IMR-90 (cell line): ENCODE results near the gene TENM3. TPM values are rescaled to one million over a fixed set of nuclear protein-coding genes. Genes with fewer than 3 reads are reported as not detected.

ENCODE experiments used
- ATAC-seq: fragments of 200-7000 bp; cut with Tn5 transposase; 2 replicates; pipeline ENCODE4 v1.9.1; 2020; ENCODE audit warnings: low read depth, mild to moderate bottlenecking, moderate library complexity
- BruUV-seq: library from RNA; stranded (reverse); fragments of 400-500 nt; replicated peaks from 2 replicates; lab custom pipeline; 2021; lab: Mats Ljungman, UMichigan
- CTCF ChIA-PET: fragments of 300-600 bp; formaldehyde crosslinking; extraction: SDS; loops from one replicate; lab custom pipeline; 2021; ENCODE audit warnings: antibody characterized with exemption; lab: Yijun Ruan, JAX
- POLR2A ChIA-PET: fragments of 300-600 bp; sonication (Branson Sonifier 250); formaldehyde crosslinking; loops from one replicate; lab custom pipeline; 2022; ENCODE audit warnings: antibody characterized with exemption; ENCODE audit not compliant: unreplicated experiment; lab: Charles Lee
- DNase-seq: peaks from one replicate; pipeline ENCODE4 v3.0.0; 2013
- H2AFZ ChIP-seq: replicated peaks from 2 replicates; pipeline ENCODE3; 2013; ENCODE audit warnings: low read length, mild to moderate bottlenecking; ENCODE audit not compliant: poor library complexity
- H2AK5ac ChIP-seq: 2 replicates; pipeline ENCODE4 v1.6.1; 2013; ENCODE audit warnings: low read depth, low read length, inconsistent platforms
- H2AK9ac ChIP-seq: replicated peaks from 2 replicates; pipeline ENCODE3; 2013; ENCODE audit warnings: mild to moderate bottlenecking, low read depth, low read length, moderate library complexity; ENCODE audit not compliant: poor library complexity
- H2BK120ac ChIP-seq: 2 replicates; pipeline ENCODE4 v1.6.1; 2013; ENCODE audit warnings: low read depth, low read length, inconsistent platforms
- H2BK15ac ChIP-seq: 3 replicates; pipeline ENCODE4 v1.6.1; 2013; ENCODE audit warnings: low read depth, low read length, inconsistent platforms
- H2BK20ac ChIP-seq: 2 replicates; pipeline ENCODE4 v1.6.1; 2013; ENCODE audit warnings: low read depth, mild to moderate bottlenecking, inconsistent platforms, low read length, moderate library complexity
- H2BK5ac ChIP-seq: 2 replicates; pipeline ENCODE4 v1.6.1; 2013; ENCODE audit warnings: mild to moderate bottlenecking, low read depth, low read length, inconsistent platforms; ENCODE audit not compliant: poor library complexity, severe bottlenecking
- H3K14ac ChIP-seq: replicated peaks from 2 replicates; pipeline ENCODE4 v1.6.1; 2013; ENCODE audit warnings: low read depth, low read length, inconsistent platforms
- H3K18ac ChIP-seq: 2 replicates; pipeline ENCODE4 v1.6.1; 2013; ENCODE audit warnings: low read depth, low read length, control low read depth
- H3K23ac ChIP-seq: 2 replicates; pipeline ENCODE4 v1.6.1; 2013; ENCODE audit warnings: low read depth, low read length, inconsistent platforms
- H3K27ac ChIP-seq: 2 replicates; pipeline ENCODE4 v1.5.1; 2013; ENCODE audit warnings: mild to moderate bottlenecking, control low read depth, low read length; ENCODE audit not compliant: insufficient read depth
- H3K27me3 ChIP-seq: 2 replicates; pipeline ENCODE4 v1.6.1; 2013; ENCODE audit warnings: low read length; ENCODE audit not compliant: control insufficient read depth, insufficient read depth
- H3K36me3 ChIP-seq: 2 replicates; pipeline ENCODE4 v1.6.1; 2013; ENCODE audit warnings: low read length, mixed read lengths; ENCODE audit not compliant: control insufficient read depth, insufficient read depth
- H3K4ac ChIP-seq: 2 replicates; pipeline ENCODE4 v1.6.1; 2013; ENCODE audit warnings: low read depth, low read length, inconsistent platforms
- H3K4me1 ChIP-seq: 2 replicates; pipeline ENCODE4 v1.6.1; 2013; ENCODE audit warnings: low read length, mixed read lengths; ENCODE audit not compliant: control insufficient read depth, insufficient read depth
- H3K4me2 ChIP-seq: 2 replicates; pipeline ENCODE4 v1.6.1; 2013; ENCODE audit warnings: low read depth, mild to moderate bottlenecking, control low read depth, low read length, moderate library complexity
- H3K4me3 ChIP-seq: 2 replicates; pipeline ENCODE4 v1.5.1; 2013; ENCODE audit warnings: low read depth, mild to moderate bottlenecking, control low read depth, low read length, moderate library complexity; ENCODE audit not compliant: insufficient read depth
- H3K56ac ChIP-seq: 2 replicates; pipeline ENCODE4 v1.6.1; 2013; ENCODE audit warnings: low read length, inconsistent platforms; ENCODE audit not compliant: insufficient read depth; ENCODE audit errors: extremely low read depth
- H3K79me1 ChIP-seq, 2 experiments: 2 replicates each; pipeline ENCODE4 v1.6.1; 2013; ENCODE audit warnings: low read length in 2 of 2, inconsistent platforms in 1 of 2, low read depth in 1 of 2
- H3K9ac ChIP-seq: 2 replicates; pipeline ENCODE4 v1.6.1; 2013; ENCODE audit warnings: low read depth, low read length, control low read depth
- H3K9me1 ChIP-seq: 2 replicates; pipeline ENCODE4 v1.6.1; 2013; ENCODE audit warnings: low read length, inconsistent platforms; ENCODE audit not compliant: insufficient read depth
- H3K9me3 ChIP-seq: 2 replicates; pipeline ENCODE4 v1.6.1; 2013; ENCODE audit warnings: low read length; ENCODE audit not compliant: control insufficient read depth, insufficient read depth
- H4K20me1 ChIP-seq: 2 replicates; pipeline ENCODE4 v1.6.1; 2013; ENCODE audit warnings: low read length, inconsistent platforms; ENCODE audit not compliant: insufficient read depth
- H4K5ac ChIP-seq: 2 replicates; pipeline ENCODE4 v1.6.1; 2013; ENCODE audit warnings: mild to moderate bottlenecking, low read depth, low read length, control low read depth
- H4K8ac ChIP-seq, 2 experiments: 2 replicates each; pipeline ENCODE4 v1.6.1; 2013; ENCODE audit warnings: low read depth in 2 of 2, low read length in 2 of 2, control low read depth in 1 of 2, inconsistent platforms in 1 of 2
- H4K91ac ChIP-seq: 2 replicates; pipeline ENCODE4 v1.6.1; 2013; ENCODE audit warnings: low read depth, low read length, inconsistent platforms; ENCODE audit not compliant: insufficient read depth
- RAD21 ChIP-seq: IDR thresholded peaks from 2 replicates; pipeline ENCODE4 v1.6.1; 2012; ENCODE audit warnings: low read length, improper control_type of control experiment
- WGBS, 2 experiments: methylation state at CpG; one replicate each; pipeline versions ENCODE4 v1.1.5 to v1.1.7; 2013; ENCODE audit warnings: missing lambda C conversion rate in 2 of 2; ENCODE audit not compliant: insufficient read length in 1 of 2; ENCODE audit errors: extremely low coverage in 2 of 2; 5-methylcytosine and 5-hydroxymethylcytosine counted together
- dilution Hi-C: fragments of 300-500 bp; cut with HindIII; formaldehyde crosslinking; loops from one replicate; pipeline ENCODE4 v1.14.3; 2018; ENCODE audit warnings: low sequenced_read_pairs; ENCODE audit not compliant: unreplicated experiment
- in situ Hi-C: fragments of 300-500 bp; cut with MboI; formaldehyde crosslinking; loops from 3 replicates; pipeline ENCODE4 v1.14.3; 2019; ENCODE audit warnings: low sequenced_read_pairs, inconsistent platforms, mixed read lengths
- intact Hi-C: fragments of 100-400 bp; cut with micrococcal nuclease; formaldehyde crosslinking; loops from 2 replicates; pipeline ENCODE4 v1.10.0; 2022
- polyA plus RNA-seq, 3 experiments: library from polyadenylated mRNA; depleted of rRNA; stranded (reverse); fragments of >200 nt; gene quantifications; 2 replicates each; pipeline ENCODE4 v1.2.3, GENCODE V29; 2012; ENCODE audit warnings: low replicate concordance in 1 of 3
- total RNA-seq: library from RNA; depleted of rRNA; stranded (reverse); fragments of >200 nt; gene quantifications from 2 replicates; pipeline ENCODE4 v1.2.3, GENCODE V29; 2012

TENM3 gene
- total and polyA plus RNA-seq, 2 of the 4 experiments (the other 2 are of a cell fraction) = 29.9 to 173 TPM

DNA sequence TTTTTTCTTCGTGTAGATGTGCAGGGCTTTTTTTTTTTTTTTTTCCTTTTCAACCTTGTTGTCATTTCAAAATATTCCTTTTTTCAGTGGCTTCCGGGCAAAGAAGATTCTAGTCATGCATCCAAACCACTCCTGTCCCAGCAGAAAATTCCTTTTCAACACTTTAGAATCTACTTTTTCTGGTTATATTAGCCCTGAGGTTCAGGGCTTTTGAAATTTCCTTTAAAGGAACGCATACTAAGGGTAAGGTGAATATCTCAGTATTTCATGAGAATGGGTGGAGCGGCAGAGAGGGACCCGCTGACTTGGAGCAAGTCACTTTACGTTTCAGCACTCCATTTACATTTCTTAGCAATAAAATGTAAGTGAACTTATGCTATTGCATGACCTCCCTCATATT is 15.6 kb upstream of the TENM3 start:
- H3K18ac ChIP-seq = no peak overlapping the region
- no peaks in the 10 kb centered on the region for H3K36me3 ChIP-seq
- no peak overlapping the region for H3K56ac ChIP-seq
- H3K4me1 ChIP-seq = peaks cover 9% of the 10 kb centered on the region
- H3K14ac ChIP-seq = no peak overlapping the region
- H2BK5ac ChIP-seq = no peak overlapping the region
- no peak overlapping the region for H4K91ac ChIP-seq
- no peak overlapping the region for H3K9ac ChIP-seq
- no peak overlapping the region for H2AK9ac ChIP-seq
- 0 out of 4 replicates have a peak, but pooled peaks cover 2% of the 10 kb centered on the region in 2 experiments for H3K79me1 ChIP-seq
- POLR2A ChIA-PET = no interaction called here
- H4K8ac ChIP-seq = no peak overlapping the region
- H3K23ac ChIP-seq = no peak overlapping the region
- dilution Hi-C loops = no loop called here
- H3K27ac ChIP-seq = no peak overlapping the region
- H2BK120ac ChIP-seq = no peak overlapping the region
- CTCF ChIA-PET = no interaction called here
- in situ Hi-C loops = no loop called here
- DNase-seq (no peak), ATAC-seq (no peak)
- no peaks in the 10 kb centered on the region for H4K20me1 ChIP-seq
- H3K27me3 ChIP-seq = no peaks in the 10 kb centered on the region
- H3K4ac ChIP-seq = no peak overlapping the region
- no peak overlapping the region for H2BK15ac ChIP-seq
- TF ChIP-seq RAD21 = no peak
- BruUV-seq = no TSS peak
- WGBS, 2 experiments = no CpG with 5 or more reads among the region's 6 CpGs
- no peak overlapping the region for H2AFZ ChIP-seq
- no peak overlapping the region for H2AK5ac ChIP-seq
- H3K4me2 ChIP-seq = no peak overlapping the region
- no peak overlapping the region for H3K4me3 ChIP-seq
- 0 out of 2 replicates have a peak, but pooled peaks cover 4% of the 10 kb centered on the region for H3K9me1 ChIP-seq
- no peaks in the 10 kb centered on the region for H3K9me3 ChIP-seq
- H2BK20ac ChIP-seq = no peak overlapping the region
- intact Hi-C loops = no loop called here
- H4K5ac ChIP-seq = no peak overlapping the region
